Activated naive CD8-positive, alpha-beta T cell treated with anti-CD3 and anti-CD28 coated beads, Interleukin-2, amount 10 ng/mL, durations not matched to agents 7 days and 5 days (primary cell): ENCODE data around the gene DNM3. TPM values are rescaled to one million over a fixed set of nuclear protein-coding genes. Genes with fewer than 3 reads are reported as not detected.

Experiments
- ATAC-seq: fragments of 150-1000 bp; cut with Tn5 transposase; one replicate; pipeline ENCODE4 v1.10.0; 2021; ENCODE audit warnings: low read depth, moderate library complexity
- POLR2A ChIA-PET: fragments of 350-600 bp; sonication (Branson Sonifier 250); formaldehyde crosslinking; loops from one replicate; lab custom pipeline; 2021; ENCODE audit warnings: antibody characterized with exemption; lab: Charles Lee
- DNase-seq: peaks from one replicate; pipeline ENCODE4 v3.0.0; 2021
- H3K27ac Mint-ChIP-seq: one replicate; pipeline ENCODE4 v1.8.0; 2022; ENCODE audit warnings: mild to moderate bottlenecking, mixed read lengths
- H3K27me3 Mint-ChIP-seq: one replicate; pipeline ENCODE4 v1.8.0; 2022; ENCODE audit warnings: mild to moderate bottlenecking, moderate library complexity, mixed read lengths
- H3K36me3 Mint-ChIP-seq: one replicate; pipeline ENCODE4 v1.8.0; 2021; ENCODE audit warnings: mild to moderate bottlenecking, mixed read lengths
- H3K4me1 Mint-ChIP-seq: one replicate; pipeline ENCODE4 v1.8.0; 2021; ENCODE audit warnings: mixed read lengths
- H3K4me3 Mint-ChIP-seq: one replicate; pipeline ENCODE4 v1.8.0; 2022; ENCODE audit warnings: mild to moderate bottlenecking, moderate library complexity, mixed read lengths
- H3K9me3 Mint-ChIP-seq: one replicate; pipeline ENCODE4 v1.8.0; 2021; ENCODE audit warnings: mixed read lengths
- total RNA-seq, 2 experiments: library from RNA; stranded (reverse); gene quantifications; one replicate each; pipeline ENCODE4 v1.2.3, GENCODE V29; 2021

Gene DNM3
- total RNA-seq, 2 experiments from 2014 or later = 2.0 to 2.4 TPM

GRCh38 chr1:172324761-172325160, 483.5 kb downstream of the DNM3 start:
- ATAC-seq = no peak
- Mint-ChIP-seq H3K27ac (no peak overlapping the region), H3K4me3 (no peak overlapping the region), H3K27me3 (no peaks in the 10 kb centered on the region), H3K36me3 (peaks cover 4% of the 10 kb centered on the region), H3K4me1 (no peaks in the 10 kb centered on the region), H3K9me3 (peaks cover 3% of the 10 kb centered on the region)
- POLR2A ChIA-PET = no interaction called here
- DNase-seq = no peak

GRCh38 chr1:172325531-172325930, 484.2 kb downstream of the DNM3 start:
- Mint-ChIP-seq H3K9me3 (peaks cover 3% of the 10 kb centered on the region), H3K27me3 (no peaks in the 10 kb centered on the region), H3K27ac (no peak overlapping the region), H3K36me3 (peaks cover 4% of the 10 kb centered on the region), H3K4me1 (no peaks in the 10 kb centered on the region), H3K4me3 (no peak overlapping the region)
- POLR2A ChIA-PET = no interaction called here
- ATAC-seq (no peak), DNase-seq (no peak)

GRCh38 chr1:172326136-172326535, 484.8 kb downstream of the DNM3 start:
- POLR2A ChIA-PET = no interaction called here
- Mint-ChIP-seq H3K27ac (no peak overlapping the region), H3K4me1 (no peaks in the 10 kb centered on the region), H3K4me3 (no peak overlapping the region), H3K27me3 (no peaks in the 10 kb centered on the region), H3K9me3 (peaks cover 3% of the 10 kb centered on the region), H3K36me3 (peaks cover 4% of the 10 kb centered on the region)
- ATAC-seq (no peak), DNase-seq (no peak)

GRCh38 chr1:172328266-172328665, 487.0 kb downstream of the DNM3 start:
- POLR2A ChIA-PET = no interaction called here
- Mint-ChIP-seq H3K27me3 (no peaks in the 10 kb centered on the region), H3K4me1 (no peaks in the 10 kb centered on the region), H3K36me3 (peaks cover 4% of the 10 kb centered on the region), H3K9me3 (peaks cover 3% of the 10 kb centered on the region), H3K4me3 (no peak overlapping the region), H3K27ac (no peak overlapping the region)
- DNase-seq (no peak), ATAC-seq (no peak)

GRCh38 chr1:172332230-172332629, 490.9 kb downstream of the DNM3 start:
- no peaks in the 10 kb centered on the region for H3K4me1 Mint-ChIP-seq

GRCh38 chr1:172335377-172335776, 494.1 kb downstream of the DNM3 start:
- DNase-seq (no peak), ATAC-seq (no peak)
- Mint-ChIP-seq H3K4me1 (peaks cover 5% of the 10 kb centered on the region), H3K27ac (no peak overlapping the region), H3K36me3 (peaks cover 7% of the 10 kb centered on the region), H3K9me3 (peaks cover 3% of the 10 kb centered on the region), H3K27me3 (no peaks in the 10 kb centered on the region), H3K4me3 (no peak overlapping the region)
- POLR2A ChIA-PET = no interaction called here

More at GRCh38 chr1:172332230-172332629, 490.9 kb downstream of the DNM3 start:
- ATAC-seq = no peak
- Mint-ChIP-seq H3K27me3 (no peaks in the 10 kb centered on the region), H3K27ac (no peak overlapping the region), H3K4me3 (no peak overlapping the region), H3K36me3 (peaks cover 4% of the 10 kb centered on the region), H3K9me3 (peaks cover 4% of the 10 kb centered on the region)
- no peak for DNase-seq
- POLR2A ChIA-PET = no interaction called here

GRCh38 chr1:172338295-172338735, 497.0 kb downstream of the DNM3 start:
- Mint-ChIP-seq H3K4me1 (peaks cover 12% of the 10 kb centered on the region), H3K27ac (no peak overlapping the region), H3K27me3 (no peaks in the 10 kb centered on the region), H3K36me3 (peaks cover 7% of the 10 kb centered on the region), H3K9me3 (peaks cover 3% of the 10 kb centered on the region), H3K4me3 (no peak overlapping the region)
- DNase-seq (no peak), ATAC-seq (peak; percentile 45)
- POLR2A ChIA-PET = no interaction called here

- H3K27ac Mint-ChIP-seq = no peak overlapping the region
- peaks cover 15% of the 10 kb centered on the region for H3K4me1 Mint-ChIP-seq
These were observed 498.5 kb downstream of the DNM3 start for GRCh38 chr1:172339842-172340241.

GRCh38 chr1:172340520-172340919, 499.2 kb downstream of the DNM3 start:
- DNase-seq = no peak
- no peaks in the 10 kb centered on the region for H3K27me3 Mint-ChIP-seq
- POLR2A ChIA-PET = no interaction called here
- H3K4me1 Mint-ChIP-seq = peaks cover 15% of the 10 kb centered on the region
- no peak overlapping the region for H3K27ac Mint-ChIP-seq
- peaks cover 3% of the 10 kb centered on the region for H3K9me3 Mint-ChIP-seq
- H3K36me3 Mint-ChIP-seq = peaks cover 7% of the 10 kb centered on the region
- no peak overlapping the region for H3K4me3 Mint-ChIP-seq
- no peak for ATAC-seq

More at GRCh38 chr1:172339842-172340241, 498.5 kb downstream of the DNM3 start:
- peaks cover 3% of the 10 kb centered on the region for H3K9me3 Mint-ChIP-seq
- DNase-seq (no peak), ATAC-seq (no peak)
- H3K4me3 Mint-ChIP-seq = no peak overlapping the region
- POLR2A ChIA-PET = no interaction called here
- H3K27me3 Mint-ChIP-seq = no peaks in the 10 kb centered on the region
- peaks cover 7% of the 10 kb centered on the region for H3K36me3 Mint-ChIP-seq

GRCh38 chr1:172341697-172342096, 500.4 kb downstream of the DNM3 start:
- H3K27me3 Mint-ChIP-seq = no peaks in the 10 kb centered on the region
- DNase-seq (no peak), ATAC-seq (no peak)
- POLR2A ChIA-PET = no interaction called here
- H3K4me3 Mint-ChIP-seq = no peak overlapping the region
- peaks cover 15% of the 10 kb centered on the region for H3K4me1 Mint-ChIP-seq
- H3K36me3 Mint-ChIP-seq = peaks cover 10% of the 10 kb centered on the region
- H3K9me3 Mint-ChIP-seq = peaks cover 9% of the 10 kb centered on the region
- no peak overlapping the region for H3K27ac Mint-ChIP-seq

GRCh38 chr1:172342584-172343239, 501.4 kb downstream of the DNM3 start:
- Mint-ChIP-seq H3K4me3 (no peak overlapping the region), H3K4me1 (peaks cover 13% of the 10 kb centered on the region), H3K36me3 (peaks cover 14% of the 10 kb centered on the region), H3K9me3 (peaks cover 5% of the 10 kb centered on the region), H3K27me3 (no peaks in the 10 kb centered on the region), H3K27ac (no peak overlapping the region)
- POLR2A ChIA-PET = no interaction called here
- ATAC-seq (no peak), DNase-seq (no peak)

GRCh38 chr1:172343240-172344160, 502.2 kb downstream of the DNM3 start:
- H3K27me3 Mint-ChIP-seq = no peaks in the 10 kb centered on the region
- H3K4me1 Mint-ChIP-seq = peaks cover 13% of the 10 kb centered on the region
- H3K9me3 Mint-ChIP-seq = peaks cover 5% of the 10 kb centered on the region
- POLR2A ChIA-PET = no interaction called here
- peak overlapping the region; percentile 40 for H3K4me3 Mint-ChIP-seq
- no peak for ATAC-seq
- DNase-seq = no peak
- peaks cover 18% of the 10 kb centered on the region for H3K36me3 Mint-ChIP-seq
- peak overlapping the region; percentile 5 for H3K27ac Mint-ChIP-seq

- H3K27me3 Mint-ChIP-seq = no peaks in the 10 kb centered on the region
- H3K4me1 Mint-ChIP-seq = peaks cover 13% of the 10 kb centered on the region
- DNase-seq = no peak
- POLR2A ChIA-PET = no interaction called here
- H3K27ac Mint-ChIP-seq = no peak overlapping the region
- no peak for ATAC-seq
- peaks cover 18% of the 10 kb centered on the region for H3K36me3 Mint-ChIP-seq
- no peak overlapping the region for H3K4me3 Mint-ChIP-seq
- peaks cover 5% of the 10 kb centered on the region for H3K9me3 Mint-ChIP-seq
These were observed 503.1 kb downstream of the DNM3 start for GRCh38 chr1:172344444-172344843.

GRCh38 chr1:172345077-172345476, 503.8 kb downstream of the DNM3 start:
- H3K4me1 Mint-ChIP-seq = peaks cover 10% of the 10 kb centered on the region
- peaks cover 5% of the 10 kb centered on the region for H3K9me3 Mint-ChIP-seq
- no peak for ATAC-seq
- H3K4me3 Mint-ChIP-seq = no peak overlapping the region
- H3K27me3 Mint-ChIP-seq = no peaks in the 10 kb centered on the region
- POLR2A ChIA-PET = no interaction called here
- DNase-seq = no peak
- peaks cover 13% of the 10 kb centered on the region for H3K36me3 Mint-ChIP-seq
- H3K27ac Mint-ChIP-seq = no peak overlapping the region
